Retina (tissue), 1 donor: ENCODE measurements around the gene ZNF124.

ENCODE experiments used
- DNase-seq: peaks from one replicate; pipeline ENCODE4 v3.0.0-alpha.2; 2016

ZNF124 gene

GRCh38 chr1:247111700-247112478 is 59.9 kb downstream of the ZNF124 start:
- peak; percentile 87 for DNase-seq

GRCh38 chr1:247111259-247111699 is 60.5 kb downstream of the ZNF124 start:
- DNase-seq, result peak; percentile 74

GRCh38 chr1:247110627-247111258 is 61.1 kb downstream of the ZNF124 start:
- peak; percentile 75 for DNase-seq

GRCh38 chr1:247107694-247108093 is 64.1 kb downstream of the ZNF124 start:
- no peak for DNase-seq

GRCh38 chr1:247105966-247106365 is 65.9 kb downstream of the ZNF124 start:
- no peak for DNase-seq
